ENCODE data around the gene SHANK2.

Gene SHANK2

DNA sequence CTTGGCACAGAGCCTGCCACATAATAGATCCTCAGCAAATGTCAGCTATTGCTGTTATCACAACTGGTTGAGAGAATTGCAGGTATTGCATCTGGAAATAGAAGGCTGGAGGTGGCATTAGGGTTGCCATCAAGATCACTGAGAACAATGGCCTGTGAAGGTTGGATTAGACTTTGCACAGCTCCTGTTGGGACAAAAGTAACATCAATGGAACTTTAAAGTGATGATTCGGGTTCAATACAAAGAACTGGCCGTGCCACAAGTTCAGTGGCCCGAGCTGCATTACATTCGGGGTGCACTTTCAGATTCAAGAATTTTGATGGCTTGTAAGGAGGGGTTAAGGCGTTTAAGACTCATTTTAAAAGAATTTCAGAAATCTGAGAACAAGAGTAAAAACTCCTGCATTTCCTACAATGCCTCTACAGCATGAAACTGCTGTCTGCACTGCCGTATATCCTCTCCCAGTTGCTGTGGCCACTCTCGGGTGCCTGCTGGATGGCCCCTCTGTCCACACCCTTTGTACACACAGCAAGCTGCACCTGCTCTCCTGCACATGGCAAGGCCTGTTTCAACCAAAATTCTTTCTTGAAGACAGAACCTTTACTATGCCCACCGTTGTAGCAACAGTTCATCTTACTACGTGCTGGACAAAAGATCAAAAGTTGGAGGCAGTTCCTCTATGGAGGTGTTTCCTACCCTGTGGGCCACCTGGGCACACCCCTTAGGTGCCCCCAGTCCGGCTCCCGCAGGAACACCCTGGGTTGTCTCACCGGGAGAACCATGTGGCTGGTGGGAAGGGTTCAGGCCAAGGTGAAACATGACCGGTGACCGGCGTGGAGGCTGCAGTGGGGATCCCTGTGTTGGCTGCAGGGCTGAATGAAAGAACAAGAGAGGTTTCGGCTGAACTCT is 17.5 kb upstream of the SHANK2 start:
- DNase-seq (ENCODE audit: low read depth), result no peak

GRCh38 chr11:71268706-71269321 is 16.4 kb upstream of the SHANK2 start:
- no peak for DNase-seq (ENCODE audit: low read depth)

- DNase-seq (ENCODE audit: low read depth), result no peak
Observed at GRCh38 chr11:71267807-71268421, 15.5 kb upstream of the SHANK2 start.

- DNase-seq (ENCODE audit: low read depth), result no peak
Observed at GRCh38 chr11:71266114-71266833, 13.9 kb upstream of the SHANK2 start.

- DNase-seq (ENCODE audit: low read depth), result no peak
Observed at GRCh38 chr11:71265559-71266092, 13.2 kb upstream of the SHANK2 start.

GRCh38 chr11:71263386-71263785 is 11.0 kb upstream of the SHANK2 start:
- DNase-seq (ENCODE audit: low read depth), result no peak

GRCh38 chr11:71255800-71256479 is 3.6 kb upstream of the SHANK2 start:
- DNase-seq (ENCODE audit: low read depth), result no peak

- no peak for DNase-seq (ENCODE audit: low read depth)
Observed at GRCh38 chr11:71255323-71255722, 2.9 kb upstream of the SHANK2 start.

DNA sequence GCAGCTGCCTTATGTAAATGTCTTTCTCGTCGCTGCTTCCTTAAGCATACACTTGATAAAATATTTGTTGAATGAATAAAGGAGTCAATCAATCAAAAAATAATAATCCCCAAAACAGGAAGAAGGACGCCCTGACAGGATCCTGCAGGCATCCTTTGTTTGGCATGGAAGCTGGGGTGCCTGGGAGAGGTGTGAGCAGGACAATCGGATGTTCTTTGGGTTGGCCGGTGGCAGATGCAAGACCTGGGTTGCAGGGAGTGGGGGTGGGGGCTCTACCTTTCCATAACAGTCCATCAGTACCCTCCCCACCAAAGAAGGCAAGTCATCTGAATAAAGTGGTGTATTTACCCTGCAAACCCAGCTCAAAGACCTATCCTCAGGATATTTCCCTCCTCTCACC is 1.4 kb upstream of the SHANK2 start:
- no peak for DNase-seq (ENCODE audit: low read depth)

GRCh38 chr11:71252770-71253730 is 673 bp upstream of the SHANK2 start:
- DNase-seq (ENCODE audit: low read depth), result no peak

- DNase-seq (ENCODE audit: low read depth), result no peak
Observed at GRCh38 chr11:71251761-71252268, 562 bp downstream of the SHANK2 start.

- DNase-seq (ENCODE audit: low read depth), result no peak
Observed at GRCh38 chr11:71251151-71251721, 1.1 kb downstream of the SHANK2 start.

DNA sequence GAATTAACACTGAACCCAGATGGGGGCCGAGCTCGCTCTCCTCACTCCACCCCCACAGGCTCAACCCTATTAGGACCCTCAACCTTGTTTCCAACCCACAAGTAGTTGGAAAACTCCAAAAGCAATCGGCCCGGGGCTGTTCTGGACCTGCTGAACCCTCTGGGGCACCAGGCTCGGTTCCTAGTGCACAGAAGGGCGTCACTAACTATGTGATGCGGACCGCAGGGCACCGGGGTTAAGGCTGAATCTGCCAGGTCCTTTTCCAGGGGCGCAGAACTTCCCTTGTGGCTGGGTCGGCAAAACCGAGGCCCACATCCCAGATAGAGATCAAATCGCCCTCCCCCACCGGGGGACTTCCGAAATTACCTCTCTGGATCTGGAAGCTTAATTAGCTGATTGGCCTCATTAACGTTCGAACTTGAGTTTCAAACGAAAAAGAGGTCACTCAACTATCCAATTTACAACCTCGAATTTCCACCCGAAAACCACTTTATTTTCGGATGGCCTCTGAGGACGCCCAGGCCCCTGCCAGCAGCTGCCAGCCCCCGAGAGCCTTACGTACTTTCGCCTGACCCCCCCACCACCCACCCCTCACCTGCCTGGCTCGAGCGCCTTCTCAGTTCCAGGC is 1.7 kb downstream of the SHANK2 start:
- DNase-seq (ENCODE audit: low read depth), result no peak

DNA sequence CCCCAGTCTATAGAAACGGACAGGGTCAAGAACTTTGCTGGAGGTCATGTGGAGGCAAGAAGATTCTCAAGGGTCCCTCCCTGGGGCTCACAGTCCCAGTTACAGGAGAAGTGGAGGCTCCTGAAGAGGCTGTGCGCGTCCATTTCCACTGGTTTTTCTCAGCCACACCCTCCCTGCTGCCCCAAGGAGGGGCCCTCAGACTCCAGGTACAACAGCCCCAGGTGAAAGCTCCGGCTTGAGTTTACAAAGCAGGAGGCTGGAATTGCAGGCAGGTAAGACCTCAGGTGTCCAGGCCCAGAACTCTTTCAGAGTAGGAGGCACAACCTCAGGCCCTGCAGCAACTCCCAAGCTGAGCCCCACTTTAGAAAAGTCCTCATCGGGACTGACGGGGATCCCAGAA is 3.1 kb downstream of the SHANK2 start:
- no peak for DNase-seq (ENCODE audit: low read depth)

DNA sequence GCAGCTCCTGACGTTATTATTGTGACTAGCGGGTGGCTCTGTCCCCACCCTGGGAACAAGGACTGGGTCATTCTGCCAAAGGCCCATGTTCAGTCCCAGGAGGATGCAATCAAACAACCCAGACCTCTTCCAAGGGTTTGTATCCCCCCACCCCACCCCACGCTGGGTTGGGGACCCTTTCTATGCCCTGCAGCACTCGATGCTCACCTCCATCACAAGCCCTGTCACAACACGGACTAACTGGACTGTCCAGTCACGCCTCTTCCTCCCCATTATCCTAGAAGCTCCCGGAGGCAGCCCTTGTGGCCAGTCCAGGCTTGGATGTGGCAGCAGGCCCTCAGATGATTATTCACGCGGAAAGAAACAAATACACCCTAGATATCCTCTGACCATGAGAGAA is 3.7 kb downstream of the SHANK2 start:
- no peak for DNase-seq (ENCODE audit: low read depth)

- DNase-seq (ENCODE audit: low read depth), result no peak
Observed at GRCh38 chr11:71248251-71248570, 4.2 kb downstream of the SHANK2 start.

- DNase-seq (ENCODE audit: low read depth), result no peak
Observed at GRCh38 chr11:71247551-71248250, 4.7 kb downstream of the SHANK2 start.

DNA sequence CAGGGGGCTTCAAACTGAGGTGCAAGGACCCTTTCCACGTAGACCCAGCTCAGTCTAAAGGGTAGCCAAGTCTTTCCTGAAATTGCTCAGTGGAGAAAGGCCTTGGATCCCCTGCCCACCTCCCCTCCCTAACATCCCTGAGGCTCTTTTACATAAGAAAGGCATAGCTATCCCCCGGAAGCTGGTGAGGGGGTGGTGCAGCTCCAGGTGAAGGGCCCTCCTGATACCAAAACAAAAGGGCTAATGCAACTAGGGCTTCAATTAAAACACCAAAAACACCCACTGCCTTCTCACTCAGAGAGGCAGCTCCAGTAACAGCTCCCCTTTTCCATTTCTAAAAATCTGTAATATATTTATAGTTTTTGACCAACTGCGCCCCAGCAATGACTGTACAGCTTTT is 5.8 kb downstream of the SHANK2 start:
- no peak for DNase-seq (ENCODE audit: low read depth)
